SK-N-SH treated with all-trans-retinoic acid at 6 μM for 48 hours (cell line): ENCODE results near the gene ANKRD26.

Experiments used
- ATAC-seq: fragments of 200-7000 bp; cut with Tn5 transposase; 3 replicates; pipeline ENCODE4 v1.9.1; 2020; ENCODE audit warnings: mild to moderate bottlenecking, moderate library complexity
- ARNTL ChIP-seq: fragments of 450-650 bp; formaldehyde crosslinking; IDR thresholded peaks from 2 replicates; pipeline ENCODE4 v1.5.0; 2020; ENCODE audit warnings: low read depth, mild to moderate bottlenecking, moderate library complexity, borderline replicate concordance
- BACH2 ChIP-seq: fragments of 250-450 bp; sonication (Bioruptor Pico); IDR thresholded peaks from 2 replicates; pipeline ENCODE4 v1.9.0; 2021; ENCODE audit warnings: mild to moderate bottlenecking, borderline replicate concordance
- CSDC2 ChIP-seq: fragments of 250-450 bp; sonication (Bioruptor Pico); IDR thresholded peaks from 2 replicates; pipeline ENCODE4 v1.5.0; 2020; ENCODE audit warnings: mild to moderate bottlenecking, moderate library complexity
- ESRRG ChIP-seq: fragments of 250-450 bp; sonication (Bioruptor Pico); IDR thresholded peaks from 2 replicates; pipeline ENCODE4 v1.6.1; 2021; ENCODE audit warnings: mild to moderate bottlenecking
- GLIS3 ChIP-seq: fragments of 250-450 bp; sonication (Bioruptor Pico); IDR thresholded peaks from 2 replicates; pipeline ENCODE4 v1.5.0; 2020; ENCODE audit warnings: mild to moderate bottlenecking, moderate library complexity
- ISL1 ChIP-seq: fragments of 250-450 bp; sonication (Bioruptor Pico); IDR thresholded peaks from 2 replicates; pipeline ENCODE4 v2.1.2; 2022; ENCODE audit warnings: mild to moderate bottlenecking, moderate library complexity
- OSR1 ChIP-seq: fragments of 250-450 bp; sonication (Bioruptor Pico); IDR thresholded peaks from 2 replicates; pipeline ENCODE4 v1.8.0; 2022; ENCODE audit warnings: moderate library complexity, mild to moderate bottlenecking, inconsistent platforms
- PPARA ChIP-seq: fragments of 250-450 bp; sonication (Bioruptor Pico); IDR thresholded peaks from 2 replicates; pipeline ENCODE4 v1.5.0; 2020; ENCODE audit warnings: mild to moderate bottlenecking, borderline replicate concordance
- RARB ChIP-seq: fragments of 250-450 bp; sonication (Bioruptor Pico); IDR thresholded peaks from 2 replicates; pipeline ENCODE4 v1.8.0; 2021; ENCODE audit warnings: mild to moderate bottlenecking, moderate library complexity
- SNAI2 ChIP-seq: fragments of 250-450 bp; sonication (Bioruptor Pico); IDR thresholded peaks from 2 replicates; pipeline ENCODE4 v1.5.0; 2020; ENCODE audit warnings: mild to moderate bottlenecking, moderate library complexity
- TCF4 ChIP-seq: fragments of 250-450 bp; sonication (Bioruptor Pico); IDR thresholded peaks from 2 replicates; pipeline ENCODE4 v1.8.0; 2021; ENCODE audit warnings: mild to moderate bottlenecking, moderate library complexity, borderline replicate concordance
- TOX ChIP-seq: fragments of 250-450 bp; sonication (Bioruptor Pico); IDR thresholded peaks from 2 replicates; pipeline ENCODE4 v1.8.0; 2021; ENCODE audit warnings: mild to moderate bottlenecking, moderate library complexity, borderline replicate concordance
- ZC3H10 ChIP-seq: fragments of 250-450 bp; sonication (Bioruptor Pico); IDR thresholded peaks from 2 replicates; pipeline ENCODE4 v1.5.1; 2021; ENCODE audit warnings: mild to moderate bottlenecking, moderate library complexity
- ZFP3 ChIP-seq: fragments of 250-450 bp; sonication (Bioruptor Pico); IDR thresholded peaks from 2 replicates; pipeline ENCODE4 v1.5.0; 2020; ENCODE audit warnings: mild to moderate bottlenecking, moderate library complexity
- ZFP30 ChIP-seq: fragments of 450-650 bp; formaldehyde crosslinking; IDR thresholded peaks from 2 replicates; pipeline ENCODE4 v1.5.0; 2022; ENCODE audit warnings: mild to moderate bottlenecking, moderate library complexity
- ZNF565 ChIP-seq: fragments of 450-650 bp; formaldehyde crosslinking; conservative IDR thresholded peaks from 2 replicates; pipeline ENCODE4 v1.5.0; 2020; ENCODE audit warnings: low read depth, mild to moderate bottlenecking, moderate library complexity
- ZNF70 ChIP-seq: fragments of 450-650 bp; formaldehyde crosslinking; IDR thresholded peaks from 2 replicates; pipeline ENCODE4 v1.5.0; 2020; ENCODE audit warnings: mild to moderate bottlenecking, moderate library complexity
- ZNF8 ChIP-seq: fragments of 450-650 bp; formaldehyde crosslinking; IDR thresholded peaks from 2 replicates; pipeline ENCODE4 v1.5.0; 2020; ENCODE audit warnings: mild to moderate bottlenecking, moderate library complexity
- TF ChIP-seq, protein P1 (sequence below): fragments of 250-450 bp; sonication (Bioruptor Pico); IDR thresholded peaks from 2 replicates; pipeline ENCODE4 v1.5.1; 2020; ENCODE audit warnings: low read depth, mild to moderate bottlenecking, moderate library complexity
- TF ChIP-seq, protein P2 (sequence below): fragments of 250-450 bp; sonication (Bioruptor Pico); IDR thresholded peaks from 2 replicates; pipeline ENCODE4 v1.8.0; 2021; ENCODE audit warnings: low read depth, mild to moderate bottlenecking, moderate library complexity, borderline replicate concordance
- TF ChIP-seq, protein P3 (sequence below): fragments of 250-450 bp; sonication (Bioruptor Pico); IDR thresholded peaks from 2 replicates; pipeline ENCODE4 v1.8.0; 2020; ENCODE audit warnings: mild to moderate bottlenecking, moderate library complexity, borderline replicate concordance

The ANKRD26 gene

GRCh38 chr10:26994743-26995142, 105.6 kb downstream of the ANKRD26 start:
- TF ChIP-seq, protein P1, sequence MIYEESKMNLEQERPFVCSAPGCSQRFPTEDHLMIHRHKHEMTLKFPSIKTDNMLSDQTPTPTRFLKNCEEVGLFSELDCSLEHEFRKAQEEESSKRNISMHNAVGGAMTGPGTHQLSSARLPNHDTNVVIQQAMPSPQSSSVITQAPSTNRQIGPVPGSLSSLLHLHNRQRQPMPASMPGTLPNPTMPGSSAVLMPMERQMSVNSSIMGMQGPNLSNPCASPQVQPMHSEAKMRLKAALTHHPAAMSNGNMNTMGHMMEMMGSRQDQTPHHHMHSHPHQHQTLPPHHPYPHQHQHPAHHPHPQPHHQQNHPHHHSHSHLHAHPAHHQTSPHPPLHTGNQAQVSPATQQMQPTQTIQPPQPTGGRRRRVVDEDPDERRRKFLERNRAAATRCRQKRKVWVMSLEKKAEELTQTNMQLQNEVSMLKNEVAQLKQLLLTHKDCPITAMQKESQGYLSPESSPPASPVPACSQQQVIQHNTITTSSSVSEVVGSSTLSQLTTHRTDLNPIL (CRISPR knock-in tag): no peak
- TF ChIP-seq ZFP30 (CRISPR knock-in tag): peak; percentile 89
- TF ChIP-seq, all 23 proteins: peak for 1
- no peak; the same call in 2 of the 3 replicates for ATAC-seq

- TF ChIP-seq PPARA (no peak), RARB (CRISPR knock-in tag) (no peak), CSDC2 (CRISPR knock-in tag) (no peak), ISL1 (CRISPR knock-in tag) (no peak), TOX (CRISPR knock-in tag) (no peak), ZFP3 (CRISPR knock-in tag) (no peak), ZNF70 (CRISPR knock-in tag) (no peak), ZNF565 (no peak), ZFP30 (CRISPR knock-in tag) (no peak), ARNTL (CRISPR knock-in tag) (no peak)
- TF ChIP-seq, protein P2, sequence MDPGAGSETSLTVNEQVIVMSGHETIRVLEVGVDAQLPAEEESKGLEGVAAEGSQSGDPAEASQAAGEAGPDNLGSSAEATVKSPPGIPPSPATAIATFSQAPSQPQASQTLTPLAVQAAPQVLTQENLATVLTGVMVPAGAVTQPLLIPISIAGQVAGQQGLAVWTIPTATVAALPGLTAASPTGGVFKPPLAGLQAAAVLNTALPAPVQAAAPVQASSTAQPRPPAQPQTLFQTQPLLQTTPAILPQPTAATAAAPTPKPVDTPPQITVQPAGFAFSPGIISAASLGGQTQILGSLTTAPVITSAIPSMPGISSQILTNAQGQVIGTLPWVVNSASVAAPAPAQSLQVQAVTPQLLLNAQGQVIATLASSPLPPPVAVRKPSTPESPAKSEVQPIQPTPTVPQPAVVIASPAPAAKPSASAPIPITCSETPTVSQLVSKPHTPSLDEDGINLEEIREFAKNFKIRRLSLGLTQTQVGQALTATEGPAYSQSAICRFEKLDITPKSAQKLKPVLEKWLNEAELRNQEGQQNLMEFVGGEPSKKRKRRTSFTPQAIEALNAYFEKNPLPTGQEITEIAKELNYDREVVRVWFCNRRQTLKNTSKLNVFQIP (CRISPR knock-in tag): no peak
- TF ChIP-seq, protein P1 (CRISPR knock-in tag): no peak
- no peak for ATAC-seq
These were observed 112.4 kb downstream of the ANKRD26 start for GRCh38 chr10:26987851-26988250.

DNA sequence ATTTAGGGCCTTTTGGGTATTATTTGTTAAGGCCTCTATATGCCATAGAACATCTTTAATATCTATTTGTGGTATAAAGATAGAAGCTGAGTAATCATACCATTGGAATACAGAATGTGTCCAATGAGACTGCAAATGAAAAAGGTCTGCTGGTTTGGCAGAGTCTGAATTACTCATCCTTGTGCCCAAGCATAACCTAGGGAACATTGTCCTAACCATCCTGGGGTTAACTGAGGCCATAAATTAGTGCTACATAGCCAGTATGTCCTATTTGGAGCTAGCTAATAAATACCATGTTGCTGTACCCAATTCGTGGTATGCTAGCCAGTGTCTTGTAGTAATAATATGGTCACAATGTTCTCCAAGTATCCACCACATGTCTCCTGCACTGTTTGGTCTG, 117.1 kb downstream of the ANKRD26 start:
- ATAC-seq: no peak
- TF ChIP-seq OSR1: no peak
- TF ChIP-seq TOX (CRISPR knock-in tag): no peak
- no peak for TF ChIP-seq ISL1 (CRISPR knock-in tag)
- no peak for TF ChIP-seq BACH2 (CRISPR knock-in tag)
- no peak for TF ChIP-seq SNAI2 (CRISPR knock-in tag)
- no peak for TF ChIP-seq ZNF8 (CRISPR knock-in tag)
- TF ChIP-seq PPARA: no peak
- TF ChIP-seq, protein P1 (CRISPR knock-in tag): no peak
- no peak for TF ChIP-seq ZC3H10
- no peak for TF ChIP-seq ESRRG (CRISPR knock-in tag)
- TF ChIP-seq, protein P2 (CRISPR knock-in tag): no peak
- no peak for TF ChIP-seq ARNTL (CRISPR knock-in tag)
- no peak for TF ChIP-seq CSDC2 (CRISPR knock-in tag)

DNA sequence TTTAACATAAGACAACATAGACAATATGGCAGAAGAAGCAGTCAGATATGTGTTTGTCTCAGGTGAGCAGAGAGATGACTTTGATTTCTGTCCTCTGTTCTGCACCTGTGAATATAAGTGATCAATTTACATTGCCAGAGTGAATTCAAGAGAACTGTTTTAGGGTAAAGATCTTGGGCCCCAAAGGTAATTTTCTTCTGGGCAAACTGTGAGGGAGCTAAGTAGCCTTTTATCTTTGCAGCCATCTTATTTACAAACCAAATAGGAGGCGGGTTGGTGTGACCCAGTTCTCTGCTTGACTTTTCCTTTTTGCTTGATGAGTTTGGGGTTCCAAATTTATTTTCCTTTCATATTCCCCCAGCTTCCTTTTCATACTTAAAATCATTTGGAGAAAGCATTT, 118.2 kb downstream of the ANKRD26 start:
- no peak for ATAC-seq
- TF ChIP-seq TOX (CRISPR knock-in tag) (no peak), ZFP3 (CRISPR knock-in tag) (no peak), PPARA (no peak), GLIS3 (CRISPR knock-in tag) (no peak), OSR1 (no peak), RARB (CRISPR knock-in tag) (no peak), TCF4 (CRISPR knock-in tag) (no peak), CSDC2 (CRISPR knock-in tag) (no peak), ZNF70 (CRISPR knock-in tag) (no peak), ZNF8 (CRISPR knock-in tag) (no peak), BACH2 (CRISPR knock-in tag) (no peak), ZFP30 (CRISPR knock-in tag) (no peak), ZNF565 (no peak)
- TF ChIP-seq, protein P2 (CRISPR knock-in tag): no peak
- TF ChIP-seq, protein P3, sequence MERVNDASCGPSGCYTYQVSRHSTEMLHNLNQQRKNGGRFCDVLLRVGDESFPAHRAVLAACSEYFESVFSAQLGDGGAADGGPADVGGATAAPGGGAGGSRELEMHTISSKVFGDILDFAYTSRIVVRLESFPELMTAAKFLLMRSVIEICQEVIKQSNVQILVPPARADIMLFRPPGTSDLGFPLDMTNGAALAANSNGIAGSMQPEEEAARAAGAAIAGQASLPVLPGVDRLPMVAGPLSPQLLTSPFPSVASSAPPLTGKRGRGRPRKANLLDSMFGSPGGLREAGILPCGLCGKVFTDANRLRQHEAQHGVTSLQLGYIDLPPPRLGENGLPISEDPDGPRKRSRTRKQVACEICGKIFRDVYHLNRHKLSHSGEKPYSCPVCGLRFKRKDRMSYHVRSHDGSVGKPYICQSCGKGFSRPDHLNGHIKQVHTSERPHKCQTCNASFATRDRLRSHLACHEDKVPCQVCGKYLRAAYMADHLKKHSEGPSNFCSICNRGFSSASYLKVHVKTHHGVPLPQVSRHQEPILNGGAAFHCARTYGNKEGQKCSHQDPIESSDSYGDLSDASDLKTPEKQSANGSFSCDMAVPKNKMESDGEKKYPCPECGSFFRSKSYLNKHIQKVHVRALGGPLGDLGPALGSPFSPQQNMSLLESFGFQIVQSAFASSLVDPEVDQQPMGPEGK: no peak
